OCI-LY1 (cell line): ENCODE results near the gene BTRC.

Experiments
- CTCF ChIP-seq: fragments of 200-600 bp; sonication (generic), shearing (Covaris generic); IDR thresholded peaks from 2 replicates; pipeline ENCODE4 v1.5.1; 2017; ENCODE audit warnings: mild to moderate bottlenecking, antibody characterized with exemption, low read length, moderate library complexity, mixed read lengths
- EZH2 ChIP-seq: fragments of 200-600 bp; sonication (generic), shearing (Covaris generic); IDR thresholded peaks from 2 replicates; pipeline ENCODE4 v1.8.0; 2017; ENCODE audit warnings: borderline replicate concordance, mixed run types, mild to moderate bottlenecking, antibody characterized with exemption, low read length, moderate library complexity, mixed read lengths

DNA sequence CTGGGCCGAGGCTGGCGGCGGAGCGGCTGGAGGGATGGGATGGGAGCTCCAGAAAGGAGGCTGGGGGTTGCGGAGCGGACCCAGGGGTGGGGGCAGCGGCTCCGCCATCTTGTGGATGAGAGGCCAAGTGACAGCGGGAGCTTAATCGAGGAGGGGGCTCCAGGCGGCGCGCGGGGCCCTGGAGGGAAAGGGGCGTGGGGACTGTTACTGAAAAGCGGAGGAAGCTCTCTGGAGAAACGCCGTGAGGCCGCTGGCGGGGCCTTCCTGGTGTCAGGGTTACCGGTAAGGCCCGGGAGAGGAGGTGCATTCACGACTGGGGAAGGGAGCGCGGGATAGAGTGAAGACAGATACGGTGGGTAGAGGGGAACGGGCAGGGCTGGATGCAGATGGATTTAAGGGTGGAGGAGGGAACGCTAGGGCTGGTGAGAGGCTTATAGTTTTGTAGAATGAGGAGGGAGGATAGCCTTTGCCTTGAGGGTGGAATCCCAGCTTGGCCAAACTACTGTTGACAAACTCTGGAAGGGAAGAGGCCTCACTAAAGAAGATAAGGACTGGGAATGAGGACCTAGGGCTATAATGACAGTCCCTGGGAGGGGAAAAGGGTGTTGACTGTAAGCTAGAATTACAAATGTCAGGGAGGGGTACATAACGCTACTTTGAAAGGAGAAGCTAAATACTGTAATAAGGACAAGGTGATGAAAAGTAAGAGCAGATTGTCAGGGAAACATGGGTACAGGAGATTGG is 535 bp downstream of the BTRC start:
- no peak for TF ChIP-seq EZH2
- no peak for TF ChIP-seq CTCF
